ENCODE measurements around the gene RPS5. TPM values are rescaled to one million over a fixed set of nuclear protein-coding genes. Genes with fewer than 3 reads are reported as not detected.

The RPS5 gene
- total RNA-seq, 1 experiment from 2014 or later, result 1,982 TPM

- Histone ChIP-seq H3K27ac (ENCODE audit: low read depth, low read length) (no peak overlapping the region), H3K27me3 (ENCODE audit: insufficient read depth, low read length) (no peaks in the 10 kb centered on the region), H4K20me1 (ENCODE audit: insufficient read depth) (no peaks in the 10 kb centered on the region), H3K4me3 (replicated peaks in 1 of 2; ENCODE audit: low read depth in 1 of 2, low read length in 2 of 2) (no peak overlapping the region), H3K4me2 (ENCODE audit: low read length) (no peak overlapping the region), H3K9me3 (ENCODE audit: control insufficient read depth in 1 of 2, insufficient read depth in 1 of 2, low read depth in 1 of 2, low read length in 2 of 2) (no peaks in the 10 kb centered on the region), H3K9me2 (ENCODE audit: insufficient read depth) (no peaks in the 10 kb centered on the region), H2AFZ (ENCODE audit: low read depth, low read length, poor library complexity, severe bottlenecking) (no peak overlapping the region), H3K36me3 (ENCODE audit: control insufficient read depth in 1 of 2, insufficient read depth in 2 of 2, low read length in 2 of 2) (no peaks in the 10 kb centered on the region), H3K9ac (ENCODE audit: low read length) (no peak overlapping the region), H3K4me1 (ENCODE audit: control insufficient read depth in 1 of 2, insufficient read depth in 2 of 2, low read length in 2 of 2) (no peaks in the 10 kb centered on the region), H3K79me2 (ENCODE audit: insufficient read depth, low read length) (no peaks in the 10 kb centered on the region)
- ChIA-PET CTCF (no interaction called here), RAD21 (ENCODE audit: low non-redundant PET in 1 of 2, low total read pairs in 2 of 2, uncharacterized antibody in 2 of 2, unreplicated experiment in 2 of 2) (no interaction called here), POLR2A (interaction anchor here (1.9 kb wide), 1 partner anchor 9 kb away, joined by 6 read pairs; the partner anchor contains the start of gene ZNF497)
- TF ChIP-seq CTCF (IDR thresholded peaks at IDR 0.05 in 2 of 3, conservative IDR thresholded peaks at IDR 0.05 in 1 of 3; ENCODE audit: borderline replicate concordance in 1 of 3, insufficient read depth in 1 of 3, low read depth in 2 of 3, low read length in 2 of 3) (no peak), RAD21 (IDR thresholded peaks at IDR 0.05; ENCODE audit: low read depth) (no peak), YY1 (IDR thresholded peaks at IDR 0.05; ENCODE audit: extremely low read depth, insufficient replicate concordance, low read depth, low read length) (no peak), POLR2A (IDR thresholded peaks at IDR 0.05; ENCODE audit: borderline replicate concordance, extremely low read depth, insufficient read depth, insufficient read length) (no peak), SP1 (IDR thresholded peaks at IDR 0.05; ENCODE audit: low read depth) (no peak)
- intact Hi-C loops (cut with micrococcal nuclease), result no loop called here
- no TSS peak for BruUV-seq (replicated peaks)
- ATAC-seq (no peak), DNase-seq (ENCODE audit: low read depth, low spot score) (no peak)
Observed at GRCh38 chr19:58353717-58354477, 33.2 kb upstream of the RPS5 start.

GRCh38 chr19:58354478-58355030 is 32.5 kb upstream of the RPS5 start:
- no peaks in the 10 kb centered on the region for H3K9me2 ChIP-seq (ENCODE audit: insufficient read depth)
- no peak overlapping the region for H3K4me3 ChIP-seq (replicated peaks in 1 of 2; ENCODE audit: low read depth in 1 of 2, low read length in 2 of 2)
- ChIA-PET CTCF (no interaction called here), POLR2A (interaction anchor here (1.9 kb wide), 1 partner anchor 8 kb away, joined by 6 read pairs; the partner anchor contains the start of gene ZNF497), RAD21 (ENCODE audit: low non-redundant PET in 1 of 2, low total read pairs in 2 of 2, uncharacterized antibody in 2 of 2, unreplicated experiment in 2 of 2) (no interaction called here)
- BruUV-seq (replicated peaks), result no TSS peak
- no peak overlapping the region for H2AFZ ChIP-seq (ENCODE audit: low read depth, low read length, poor library complexity, severe bottlenecking)
- no peaks in the 10 kb centered on the region for H3K9me3 ChIP-seq (ENCODE audit: control insufficient read depth in 1 of 2, insufficient read depth in 1 of 2, low read depth in 1 of 2, low read length in 2 of 2)
- ATAC-seq (no peak), DNase-seq (ENCODE audit: low read depth, low spot score) (no peak)
- intact Hi-C loops (cut with micrococcal nuclease), result no loop called here
- H4K20me1 ChIP-seq (ENCODE audit: insufficient read depth), result no peaks in the 10 kb centered on the region
- H3K36me3 ChIP-seq (ENCODE audit: control insufficient read depth in 1 of 2, insufficient read depth in 2 of 2, low read length in 2 of 2), result no peaks in the 10 kb centered on the region
- H3K27me3 ChIP-seq (ENCODE audit: insufficient read depth, low read length), result no peaks in the 10 kb centered on the region
- H3K9ac ChIP-seq (ENCODE audit: low read length), result no peak overlapping the region
- no peaks in the 10 kb centered on the region for H3K4me1 ChIP-seq (ENCODE audit: control insufficient read depth in 1 of 2, insufficient read depth in 2 of 2, low read length in 2 of 2)
- no peaks in the 10 kb centered on the region for H3K79me2 ChIP-seq (ENCODE audit: insufficient read depth, low read length)
- no peak overlapping the region for H3K27ac ChIP-seq (ENCODE audit: low read depth, low read length)
- H3K4me2 ChIP-seq (ENCODE audit: low read length), result no peak overlapping the region
- TF ChIP-seq EGR1 (IDR thresholded peaks at IDR 0.05; ENCODE audit: low read depth) (no peak), RAD21 (IDR thresholded peaks at IDR 0.05; ENCODE audit: low read depth) (no peak), FOSL1 (IDR thresholded peaks at IDR 0.05; ENCODE audit: low read depth) (no peak), REST (IDR thresholded peaks at IDR 0.05; ENCODE audit: low read depth) (no peak), EZH2phosphoT487 (IDR thresholded peaks at IDR 0.05; ENCODE audit: borderline replicate concordance) (no peak), TCF7L2 (IDR thresholded peaks at IDR 0.05; ENCODE audit: borderline replicate concordance, extremely low read depth, insufficient read depth, insufficient read length) (no peak), POLR2A (IDR thresholded peaks at IDR 0.05; ENCODE audit: borderline replicate concordance, extremely low read depth, insufficient read depth, insufficient read length) (no peak)
